Right ventricle myocardium superior (tissue), 1 donor: Measurements from ENCODE around the gene SLC13A3. TPM values are rescaled to one million over a fixed set of nuclear protein-coding genes. Genes with fewer than 3 reads are reported as not detected.

Experiments used
- ATAC-seq: fragments of 200-7000 bp; cut with Tn5 transposase; one replicate; pipeline ENCODE4 v1.9.1; 2020; ENCODE audit warnings: mild to moderate bottlenecking; ENCODE audit not compliant: poor library complexity
- DNase-seq: peaks from one replicate; pipeline ENCODE4 v3.0.0-alpha.2; 2020
- intact Hi-C: fragments of 100-400 bp; cut with DNase I; formaldehyde crosslinking; loops from one replicate; pipeline ENCODE4 v1.11.2; 2022
- total RNA-seq: library from RNA; stranded (reverse); fragmentation: NEBNext Ultra II Directional; extraction: Animal tissue kit (Norgen Biotek cat#: 25700); gene quantifications from one replicate; pipeline ENCODE4 v1.2.1, GENCODE V29; 2021
- donor health status: DM: no; HTN: yes; CAD: no; lungs with severe emphysema.

The SLC13A3 gene
- total RNA-seq, 1 donor from 2014 or later, result 0.30 TPM

DNA sequence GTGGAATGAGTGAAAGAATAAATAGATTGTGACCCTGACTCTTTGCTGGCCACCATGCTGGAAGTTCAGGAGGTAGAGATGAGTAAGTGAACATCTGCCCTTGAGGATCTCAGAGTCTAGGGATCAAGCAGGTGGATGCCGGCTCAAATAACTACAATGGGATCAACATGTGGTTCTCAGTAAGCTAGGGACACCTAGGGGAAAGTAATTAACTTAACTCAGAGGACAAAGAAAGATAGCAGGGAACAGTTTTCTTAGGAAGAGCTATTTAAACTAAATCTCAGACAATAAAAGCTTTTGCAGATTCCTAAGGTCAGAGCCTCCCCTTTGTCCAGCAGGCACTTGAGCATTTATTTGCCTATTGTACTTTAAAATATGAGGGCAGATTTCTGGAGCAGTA lies 29.1 kb downstream of the SLC13A3 start:
- intact Hi-C loops, result no loop called here
- DNase-seq (no peak), ATAC-seq (no peak)

DNA sequence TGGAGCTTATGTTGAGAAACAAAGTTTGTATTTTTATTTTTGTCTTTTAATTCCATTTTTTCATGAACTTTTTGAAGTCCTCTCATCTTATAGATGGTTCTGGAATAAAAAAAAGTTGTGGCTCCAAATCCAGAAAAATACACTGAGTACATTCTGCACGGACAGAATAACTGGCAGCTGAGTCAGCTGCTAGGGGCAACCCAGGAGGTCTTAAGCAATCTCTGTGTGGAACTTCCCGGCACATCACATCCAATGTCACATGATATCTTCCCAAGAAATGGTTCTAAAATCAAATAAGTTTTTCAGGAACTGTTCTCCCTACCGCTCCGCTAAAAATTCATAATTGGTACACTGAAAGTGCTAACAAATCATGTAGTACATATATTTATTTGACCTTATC lies 29.8 kb downstream of the SLC13A3 start:
- intact Hi-C loops, result no loop called here
- no peak for ATAC-seq
- DNase-seq, result no peak

DNA sequence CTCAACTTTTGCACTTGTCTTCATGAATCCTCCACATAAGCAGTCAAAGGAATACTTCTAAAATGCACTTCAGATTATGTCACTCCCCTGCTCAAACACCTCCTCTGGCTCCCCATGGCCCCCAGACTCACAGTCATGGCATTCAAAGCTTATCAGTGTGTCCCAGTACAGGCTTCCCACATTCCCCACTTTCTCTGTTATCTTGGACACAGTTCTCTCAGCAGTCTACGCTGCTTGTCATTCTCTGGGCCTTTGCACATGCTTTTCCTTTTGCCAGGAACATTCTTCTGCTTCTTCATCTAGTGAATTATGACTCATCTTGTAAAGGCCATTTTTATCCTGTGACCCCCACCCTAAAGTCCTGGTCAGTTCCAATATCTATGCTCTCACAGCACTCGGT lies 31.8 kb downstream of the SLC13A3 start:
- DNase-seq (no peak), ATAC-seq (no peak)
- intact Hi-C loops, result no loop called here

DNA sequence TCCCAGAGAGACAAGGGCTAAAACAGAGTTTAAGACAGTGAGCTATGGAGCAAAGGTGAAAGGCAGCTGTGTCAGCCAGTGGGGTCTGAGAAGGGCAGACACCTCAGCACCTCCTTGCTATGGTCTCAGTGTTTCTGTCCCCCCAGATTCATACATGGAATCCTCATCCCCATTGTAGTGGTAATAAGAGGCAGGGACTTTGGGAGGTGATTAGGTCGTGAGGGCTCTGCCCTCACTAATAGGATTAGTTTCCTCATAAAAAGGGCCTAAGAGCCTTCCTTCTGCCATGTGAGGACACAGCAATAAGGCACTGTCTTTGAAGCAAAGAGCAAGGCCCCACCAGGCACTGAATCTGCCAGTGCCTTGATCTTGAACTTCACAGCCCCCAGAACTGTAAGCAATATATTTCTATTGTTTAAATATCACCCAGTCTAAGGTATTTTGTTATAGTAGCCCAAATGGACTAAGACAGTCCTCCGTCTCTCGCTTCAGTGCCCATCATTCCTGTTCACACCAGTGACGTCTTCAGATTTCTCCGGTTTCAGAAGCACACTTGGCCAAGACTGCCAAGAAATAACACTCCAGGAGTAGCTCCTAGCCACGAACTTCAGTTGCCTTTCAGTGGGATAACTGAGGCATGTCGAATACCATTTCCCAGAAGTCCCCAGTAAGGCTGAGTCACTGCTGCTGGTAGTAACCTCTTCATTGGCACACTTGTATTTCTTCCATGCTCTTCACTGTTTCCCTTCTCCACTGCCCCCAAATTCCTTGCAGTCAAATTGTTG lies 32.8 kb downstream of the SLC13A3 start:
- ATAC-seq, result no peak
- DNase-seq, result no peak
- intact Hi-C loops, result no loop called here

DNA sequence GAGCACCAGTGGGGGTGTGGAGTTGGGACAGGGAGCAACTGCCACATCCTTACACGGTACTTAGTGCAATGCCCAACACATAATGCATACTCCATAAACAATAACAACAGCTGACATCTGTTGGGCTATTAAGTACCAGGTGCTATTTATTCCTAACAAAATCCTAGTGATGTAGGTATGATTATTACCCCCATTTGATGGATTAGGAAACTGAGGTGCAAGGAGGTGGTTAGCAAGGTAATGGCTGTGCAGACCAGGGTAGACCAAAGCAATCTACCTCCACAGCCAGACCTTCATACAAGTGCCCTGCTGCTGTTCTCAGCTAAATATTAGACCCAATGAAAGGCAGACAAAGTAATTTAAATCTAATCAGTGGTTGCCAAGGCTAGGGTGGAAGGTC lies 36.8 kb downstream of the SLC13A3 start:
- ATAC-seq, result no peak
- intact Hi-C loops, result no loop called here
- DNase-seq, result no peak

DNA sequence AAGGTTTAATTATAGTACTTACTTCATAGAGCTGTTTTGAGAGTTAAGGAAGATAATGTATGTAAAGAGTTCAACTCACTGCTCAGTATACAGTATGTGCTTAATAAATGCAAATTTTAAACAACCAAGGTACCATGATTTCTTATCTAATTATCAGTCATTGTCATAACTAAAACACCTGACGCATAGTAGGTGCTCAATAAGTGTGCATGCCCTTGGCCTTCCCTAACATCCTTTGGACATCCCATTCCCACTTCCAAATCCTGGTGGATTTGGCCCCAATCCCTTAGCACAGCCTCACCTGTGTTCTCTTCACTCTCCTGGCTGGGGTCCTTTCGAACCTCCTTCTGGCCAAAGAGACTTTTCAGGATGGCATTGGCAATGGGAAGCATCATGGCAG lies 41.1 kb downstream of the SLC13A3 start:
- intact Hi-C loops, result no loop called here
- DNase-seq, result no peak
- no peak for ATAC-seq

DNA sequence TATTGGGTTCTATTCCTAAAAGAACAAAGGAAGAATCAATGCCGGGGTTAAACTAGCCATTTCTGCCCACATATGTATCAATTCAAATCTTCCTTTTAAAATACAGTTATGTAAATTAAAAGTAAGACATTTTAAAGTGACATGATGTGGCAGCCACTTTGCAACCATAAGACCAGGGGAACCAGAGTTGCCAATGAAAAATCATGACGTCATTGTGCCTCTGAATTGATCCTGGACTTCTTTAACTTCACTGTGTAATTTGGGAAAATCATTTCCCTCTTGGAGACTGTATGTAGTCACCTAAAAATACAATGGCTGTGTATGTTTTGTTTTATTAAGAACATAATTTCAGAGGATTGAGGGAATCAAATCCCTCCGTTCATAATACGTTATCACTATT lies 42.2 kb downstream of the SLC13A3 start:
- ATAC-seq (no peak), DNase-seq (no peak)
- intact Hi-C loops, result no loop called here

DNA sequence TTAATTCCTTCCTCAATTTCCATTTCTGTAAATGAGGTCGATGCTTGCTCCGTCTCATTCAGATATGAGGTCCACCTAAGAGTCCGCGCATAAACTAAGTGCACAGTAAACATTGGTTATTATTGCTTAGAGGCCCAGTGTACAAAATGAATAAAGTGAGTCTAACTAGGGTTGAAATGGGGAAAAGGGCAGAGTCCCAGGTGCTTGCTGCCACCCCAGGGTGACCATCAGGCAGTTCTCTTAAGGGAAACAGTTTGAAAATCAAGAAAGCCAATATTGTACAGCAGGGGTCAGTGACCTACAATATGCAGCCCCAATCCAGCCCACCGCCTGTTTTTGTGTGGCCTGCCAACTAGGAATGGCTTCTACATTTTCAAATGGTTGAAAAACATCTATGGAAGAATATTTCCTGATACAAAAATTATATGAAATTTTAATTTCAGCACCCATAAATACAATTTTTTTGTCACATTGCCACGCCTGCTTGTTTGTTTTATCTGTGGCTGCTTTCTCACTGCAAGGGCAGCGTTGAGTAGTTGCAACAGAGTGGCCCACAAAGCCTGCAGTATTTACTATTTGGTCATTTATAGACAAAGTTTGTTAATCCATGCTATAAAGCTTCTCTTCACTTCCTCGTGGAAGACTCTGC lies 43.3 kb downstream of the SLC13A3 start:
- no peak for ATAC-seq
- intact Hi-C loops, result no loop called here
- no peak for DNase-seq

DNA sequence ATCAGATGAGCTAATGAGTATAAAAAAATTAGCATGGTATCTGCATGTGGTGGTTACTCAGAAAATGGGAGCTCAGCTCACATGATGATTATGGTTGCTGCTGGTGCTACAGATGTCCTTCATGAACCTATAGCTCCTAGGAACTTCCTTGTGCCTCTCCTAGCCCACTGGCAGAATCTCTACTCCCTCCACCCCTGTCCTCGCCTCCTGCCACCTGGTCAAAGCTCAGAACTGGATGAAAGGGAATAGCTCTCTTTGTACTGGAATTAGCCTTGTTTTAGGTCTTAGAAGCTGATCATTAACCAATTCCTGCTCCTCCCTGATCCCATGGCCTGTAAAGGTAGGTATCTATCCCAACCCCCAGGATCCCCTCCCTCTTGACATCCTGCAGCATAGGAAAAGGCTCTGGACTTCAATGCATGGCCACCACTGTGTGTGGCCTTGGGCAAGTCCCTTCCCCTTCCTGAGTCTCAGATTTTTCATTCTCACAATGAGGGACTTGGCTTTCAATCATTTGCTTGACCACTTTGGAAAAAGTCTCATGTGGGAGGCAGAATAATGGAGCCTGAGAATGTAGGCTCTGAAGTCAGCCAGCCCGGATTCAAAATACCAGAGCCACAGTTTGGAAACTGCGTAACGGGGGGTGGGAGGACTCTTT lies 43.9 kb downstream of the SLC13A3 start:
- DNase-seq (no peak), ATAC-seq (no peak)
- intact Hi-C loops, result no loop called here

DNA sequence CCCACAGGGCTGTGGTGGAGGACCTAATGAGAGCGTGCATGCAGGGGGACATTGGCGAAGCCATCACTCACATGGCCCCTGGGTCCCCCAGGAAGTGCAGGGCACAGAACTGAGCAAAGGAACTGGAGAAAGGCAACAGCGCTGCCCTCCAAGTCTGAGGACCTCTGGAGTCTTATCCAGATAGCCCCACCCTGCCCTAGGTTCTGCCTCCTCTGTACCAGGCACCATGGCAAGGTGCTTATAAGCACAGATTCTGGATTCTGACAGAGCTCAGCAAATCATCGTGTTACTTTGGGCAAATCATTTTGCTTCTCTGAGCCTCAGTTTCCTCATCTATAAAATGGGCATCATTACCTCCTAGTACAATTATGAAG lies 44.5 kb downstream of the SLC13A3 start:
- DNase-seq (no peak), ATAC-seq (no peak)
- intact Hi-C loops, result no loop called here

DNA sequence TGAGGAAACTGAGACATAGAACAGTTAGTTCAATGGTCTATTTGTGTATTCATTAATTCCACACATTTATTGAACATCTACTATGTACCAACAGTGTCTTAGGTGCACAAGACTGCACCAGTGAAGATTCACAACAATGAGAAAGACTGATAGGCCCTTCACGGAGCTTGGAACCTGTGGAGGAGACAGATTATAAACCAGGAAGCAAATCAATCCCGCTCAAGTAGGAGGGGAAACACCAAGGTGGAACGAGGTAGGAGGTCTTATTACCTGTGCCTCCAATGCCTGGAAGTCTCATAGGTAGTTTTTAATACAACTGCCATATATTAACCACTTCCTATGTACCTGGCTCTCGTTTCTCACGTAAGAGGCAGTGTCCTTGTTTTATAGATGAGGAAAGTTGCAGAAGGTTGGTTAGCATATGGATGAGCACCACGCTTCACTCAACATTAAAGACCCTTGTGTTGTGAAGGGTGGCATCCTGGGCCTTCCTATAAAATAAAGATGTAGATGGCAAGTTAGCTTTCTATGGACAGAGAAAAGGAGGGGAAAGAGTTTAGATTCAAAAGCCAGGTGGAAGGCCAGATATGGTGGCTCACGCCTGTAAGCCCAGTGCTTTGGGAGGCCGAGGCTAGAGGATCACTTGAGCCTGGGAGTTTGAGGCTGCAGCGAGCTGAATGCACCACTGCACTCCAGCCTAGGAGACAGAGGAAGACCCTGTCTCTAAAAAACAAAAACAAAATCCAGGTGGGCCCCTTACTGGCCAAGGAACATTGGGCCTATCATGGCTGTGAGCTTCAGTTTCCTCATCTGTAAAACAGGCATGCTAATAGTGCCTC lies 45.1 kb downstream of the SLC13A3 start:
- intact Hi-C loops, result no loop called here

DNA sequence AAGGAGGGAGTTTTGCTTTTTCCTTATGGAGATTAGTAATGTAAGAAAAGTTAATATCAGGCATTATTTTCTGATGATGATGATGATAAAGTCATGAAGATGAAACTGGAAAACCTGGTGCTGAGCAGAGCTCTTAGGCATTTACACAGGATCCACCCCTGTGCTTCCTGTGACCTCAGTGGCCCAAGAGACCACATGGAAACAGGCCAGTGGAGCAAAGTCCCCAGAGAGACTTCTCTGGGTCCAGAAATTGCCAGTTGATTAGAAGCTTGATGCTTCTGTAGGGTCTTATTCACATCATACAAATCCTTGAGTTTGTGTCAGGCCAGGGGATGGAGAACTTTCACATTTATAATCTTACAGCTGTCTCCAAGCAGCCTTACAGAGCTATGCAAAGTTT lies 46.1 kb downstream of the SLC13A3 start:
- intact Hi-C loops, result no loop called here

More for the DNA sequence above, 45.1 kb downstream of the SLC13A3 start:
- no peak for ATAC-seq
- no peak for DNase-seq

DNA sequence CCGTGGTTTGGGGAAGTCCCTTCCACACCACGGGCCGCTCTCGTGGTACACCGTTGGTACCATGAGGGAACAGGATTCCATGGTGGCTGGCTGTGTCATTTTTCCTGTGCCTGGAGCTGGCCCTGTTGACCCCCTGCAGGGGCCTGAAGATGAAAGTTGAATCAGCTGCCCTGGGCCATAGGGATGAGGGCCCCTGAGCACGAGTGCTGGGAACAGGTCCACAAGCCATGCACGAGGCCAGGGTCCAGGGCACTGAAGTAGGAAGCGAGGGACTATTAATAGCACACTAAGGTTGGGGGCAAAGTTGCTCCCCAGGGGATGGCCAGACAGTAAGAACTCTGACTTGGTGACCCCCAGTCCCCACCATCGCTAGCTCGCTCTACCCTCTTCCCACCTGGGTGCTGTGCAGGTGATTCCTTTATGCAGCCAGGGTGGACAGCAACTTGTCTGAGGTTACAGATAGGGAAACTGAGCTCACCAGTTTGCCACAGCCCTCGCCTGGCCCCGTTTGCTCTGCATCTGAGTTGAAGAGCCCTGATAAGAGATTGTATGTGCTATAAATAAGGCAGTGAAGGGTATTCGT lies 46.6 kb downstream of the SLC13A3 start:
- ATAC-seq (no peak), DNase-seq (no peak)
- intact Hi-C loops, result no loop called here

More for the DNA sequence above, 46.1 kb downstream of the SLC13A3 start:
- DNase-seq, result no peak
- ATAC-seq, result no peak

DNA sequence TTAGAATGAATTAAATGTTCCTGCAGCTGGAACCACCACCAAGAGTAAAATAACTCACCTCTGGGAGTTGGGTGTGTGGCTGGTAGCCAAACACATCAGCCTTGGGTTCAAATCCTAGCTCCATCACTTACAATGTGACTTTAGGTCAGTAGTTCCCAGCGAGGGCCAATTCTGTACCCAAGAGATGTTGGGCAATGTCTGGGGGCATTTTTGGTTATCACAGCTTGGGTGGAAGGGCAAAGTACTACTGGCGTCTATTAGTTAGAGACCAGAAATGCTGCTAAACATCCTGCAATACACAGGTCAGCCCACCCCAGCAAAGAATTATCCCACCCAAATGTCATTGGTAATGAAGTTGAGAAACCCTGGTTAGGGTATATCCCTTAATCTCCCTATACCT lies 48.8 kb downstream of the SLC13A3 start:
- intact Hi-C loops, result no loop called here
- DNase-seq (no peak), ATAC-seq (no peak)

DNA sequence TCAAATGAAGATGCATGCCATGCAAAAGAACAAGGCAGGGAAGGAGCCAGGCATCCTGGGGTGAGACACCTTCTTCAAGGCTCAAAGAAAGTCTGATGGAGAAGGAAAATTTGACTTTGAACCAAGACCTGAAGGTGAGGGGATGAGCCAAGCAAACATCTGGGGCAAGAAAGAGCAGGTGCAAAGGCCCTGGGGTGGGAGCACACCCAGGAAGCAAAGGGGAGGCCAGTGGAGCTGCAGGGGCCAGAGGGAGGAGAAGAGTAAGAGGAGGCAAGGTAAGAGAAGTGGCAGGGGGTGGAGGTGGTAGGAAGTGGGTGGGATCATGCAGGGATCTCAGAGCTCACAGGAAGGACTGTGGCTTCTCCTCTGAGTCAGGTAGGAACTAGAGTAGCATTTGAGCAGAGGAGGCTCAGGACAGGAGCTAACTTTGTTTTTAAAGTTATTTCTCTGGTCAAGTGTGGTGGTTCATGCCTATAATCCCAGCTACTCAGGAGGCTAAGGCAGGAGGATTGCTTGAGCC lies 49.6 kb downstream of the SLC13A3 start:
- ATAC-seq (no peak), DNase-seq (no peak)
- intact Hi-C loops, result no loop called here

DNA sequence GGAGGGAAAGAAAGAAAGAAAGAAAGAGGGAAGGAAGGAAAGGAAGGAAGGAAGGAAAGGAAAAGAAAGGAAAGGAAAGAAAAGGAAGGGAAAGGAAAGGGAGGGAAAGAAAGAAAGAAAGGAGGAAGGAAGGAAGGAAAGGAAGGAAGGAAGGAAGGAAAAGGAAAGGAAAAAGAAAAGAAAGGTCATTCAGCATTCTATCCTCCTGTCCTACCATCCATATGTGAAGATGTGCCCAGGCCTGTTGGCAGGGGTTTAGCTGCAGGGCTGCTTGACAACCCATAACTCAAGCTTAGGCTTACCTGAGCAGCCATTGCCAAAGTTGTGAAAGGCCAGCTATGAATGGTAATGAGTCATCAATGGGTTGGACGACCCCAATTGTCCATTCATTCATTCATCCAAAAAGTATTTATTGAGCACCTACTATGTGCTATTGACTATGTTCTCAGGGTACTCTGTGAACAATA lies 50.9 kb downstream of the SLC13A3 start:
- no peak for DNase-seq
- intact Hi-C loops, result no loop called here
- no peak for ATAC-seq

DNA sequence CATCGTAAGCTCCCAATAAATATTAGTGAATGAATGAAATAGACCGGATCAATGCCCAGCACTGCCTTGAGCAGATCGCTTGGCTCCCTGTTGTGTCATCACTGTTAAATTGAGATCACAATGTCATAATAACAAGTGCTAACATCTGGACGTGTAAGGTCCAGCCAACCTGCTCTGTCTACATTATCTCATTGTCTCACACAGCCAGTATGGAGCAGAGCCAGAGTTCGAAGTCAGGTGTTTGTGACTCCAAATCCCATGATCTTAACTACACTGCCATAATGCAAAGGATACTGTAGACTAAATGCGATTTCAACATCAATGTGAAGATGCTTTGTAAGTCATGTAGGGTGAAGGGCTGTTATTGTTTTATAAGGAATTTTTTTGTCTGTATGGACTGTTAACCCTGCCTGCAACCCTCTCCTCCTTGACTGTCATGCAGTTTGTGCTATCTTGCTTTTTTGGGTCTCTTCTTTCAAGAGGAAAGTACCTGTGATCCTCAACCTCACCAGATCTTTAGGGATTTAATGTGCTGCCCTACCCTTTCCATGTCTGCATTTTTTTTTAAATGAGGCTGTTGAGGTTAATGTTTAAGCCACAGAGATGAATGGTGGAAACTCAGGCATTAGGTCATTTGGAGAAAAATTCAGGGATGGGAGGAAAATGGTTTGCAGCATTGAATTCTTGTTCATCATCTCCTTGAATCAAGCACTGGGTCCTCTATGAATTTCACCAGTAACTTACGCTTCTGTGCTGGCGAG lies 51.9 kb downstream of the SLC13A3 start:
- no peak for ATAC-seq
- intact Hi-C loops, result no loop called here
- DNase-seq, result no peak

DNA sequence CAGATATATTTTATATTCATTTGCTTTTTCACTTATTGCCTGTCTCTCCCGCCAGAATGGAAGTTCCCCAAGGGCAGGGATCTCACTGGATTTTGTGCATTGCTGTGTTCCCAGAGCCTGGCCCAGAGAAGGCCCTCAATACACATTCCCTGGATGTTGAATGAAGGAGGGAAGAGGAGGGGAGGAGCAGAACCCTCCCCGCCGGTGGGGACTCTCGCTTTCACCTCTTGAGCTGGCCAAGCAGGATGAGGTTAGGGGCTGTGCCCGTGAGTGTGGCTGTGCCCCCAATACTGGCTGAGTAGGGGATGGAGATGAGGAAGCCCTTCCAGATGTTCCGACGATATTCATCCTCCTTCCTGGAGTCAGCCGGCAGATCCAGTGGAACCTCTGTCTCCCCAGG lies 55.3 kb downstream of the SLC13A3 start:
- DNase-seq (no peak), ATAC-seq (no peak)
- intact Hi-C loops, result no loop called here
